Activated CD8-positive, alpha-beta memory T cell treated with anti-CD3 and anti-CD28 coated beads for 48 hours (primary cell): ENCODE measurements around the gene NKRF.
"Not testable (repeated sequence)": the region's sequence is repeated elsewhere in the genome, so short reads cannot be mapped to it uniquely, and the experiment has no call there.

ENCODE experiments used
- DNase-seq, 3 experiments: peaks; one replicate each; pipeline ENCODE4 v3.0.0-alpha.2; 2020; ENCODE audit warnings: low read depth in 2 of 3, low spot score in 2 of 3

The NKRF gene

GRCh38 chrX:119606280-119607017, at the start of gene NKRF:
NKRF (minus strand) TSS chrX:119606424.
- peak; percentile 62 to 71 (median 67) for DNase-seq

GRCh38 chrX:119655125-119655524, 48.9 kb upstream of the NKRF start:
- peak in 2 of 3 experiments; percentile 22 to 42 for DNase-seq

- no peak for DNase-seq
Observed at GRCh38 chrX:119654112-119654531, 47.9 kb upstream of the NKRF start.

GRCh38 chrX:119648421-119648775, 42.2 kb upstream of the NKRF start:
- peak in 1 of 3 experiments; percentile 4 for DNase-seq

- peak; percentile 18 to 47 (median 34) for DNase-seq
Observed at GRCh38 chrX:119647552-119648420, 41.6 kb upstream of the NKRF start.

- DNase-seq: no peak
Observed at GRCh38 chrX:119647089-119647488, 40.9 kb upstream of the NKRF start.

GRCh38 chrX:119646515-119646914, 40.3 kb upstream of the NKRF start:
- DNase-seq: no peak

GRCh38 chrX:119643696-119644095, 37.5 kb upstream of the NKRF start:
- no peak for DNase-seq

- DNase-seq: no peak
Observed at GRCh38 chrX:119640731-119641170, 34.5 kb upstream of the NKRF start.

- DNase-seq: no peak
Observed at GRCh38 chrX:119638725-119639471, 32.7 kb upstream of the NKRF start.

GRCh38 chrX:119637421-119637820, 31.2 kb upstream of the NKRF start:
- DNase-seq: not testable (repeated sequence)

GRCh38 chrX:119636419-119636818, 30.2 kb upstream of the NKRF start:
- DNase-seq: no peak

- no peak for DNase-seq
Observed at GRCh38 chrX:119635799-119636198, 29.6 kb upstream of the NKRF start.

GRCh38 chrX:119635179-119635578, 29.0 kb upstream of the NKRF start:
- DNase-seq: no peak

GRCh38 chrX:119625843-119626242, 19.6 kb upstream of the NKRF start:
- no peak for DNase-seq

GRCh38 chrX:119624951-119625668, 18.9 kb upstream of the NKRF start:
- DNase-seq: no peak

GRCh38 chrX:119624417-119624816, 18.2 kb upstream of the NKRF start:
- DNase-seq: no peak

GRCh38 chrX:119622356-119623232, 16.4 kb upstream of the NKRF start:
- no peak for DNase-seq

GRCh38 chrX:119618439-119618838, 12.2 kb upstream of the NKRF start:
- no peak for DNase-seq
